HEK293 (cell line): ENCODE results near the gene SMIM13.
A peak's percentile ranks its signal among the peaks of the same experiment; 100 is the strongest.

ENCODE experiments used
- ATF2 ChIP-seq: fragments of 450-650 bp; formaldehyde crosslinking; IDR thresholded peaks from 2 replicates; pipeline ENCODE4 v1.5.1; 2016; ENCODE audit warnings: missing biosample characterization, missing genetic modification characterization, low read depth
- BCL11B ChIP-seq: fragments of 450-650 bp; formaldehyde crosslinking; IDR thresholded peaks from 2 replicates; pipeline ENCODE4 v1.5.1; 2016; ENCODE audit warnings: low read depth, missing biosample characterization, missing genetic modification characterization
- FEZF1 ChIP-seq: fragments of 450-650 bp; formaldehyde crosslinking; IDR thresholded peaks from 2 replicates; pipeline ENCODE4 v1.5.1; 2016; ENCODE audit warnings: missing biosample characterization, missing genetic modification characterization
- HOXC10 ChIP-seq: sonication (generic); formaldehyde crosslinking; IDR thresholded peaks from 2 replicates; pipeline ENCODE4 v1.8.1; 2023; ENCODE audit warnings: mild to moderate bottlenecking, missing genetic modification reagents
- PBX3 ChIP-seq: sonication (generic); formaldehyde crosslinking; IDR thresholded peaks from 2 replicates; pipeline ENCODE4 v1.8.1; 2022; ENCODE audit warnings: mild to moderate bottlenecking, moderate library complexity, missing genetic modification reagents
- SP7 ChIP-seq: fragments of 450-650 bp; formaldehyde crosslinking; IDR thresholded peaks from 2 replicates; pipeline ENCODE4 v1.5.1; 2016; ENCODE audit warnings: missing biosample characterization, missing genetic modification characterization
- ZBTB1 ChIP-seq: fragments of 450-650 bp; formaldehyde crosslinking; IDR thresholded peaks from 2 replicates; pipeline ENCODE4 v1.5.1; 2016; ENCODE audit warnings: missing biosample characterization, missing genetic modification characterization
- ZNF18 ChIP-seq: fragments of 450-650 bp; formaldehyde crosslinking; IDR thresholded peaks from 2 replicates; pipeline ENCODE4 v1.5.1; 2016; ENCODE audit warnings: missing biosample characterization, missing genetic modification characterization
- ZNF274 ChIP-seq, 2 experiments: fragments of 200-500 bp in 1 of 2; fragments of 450-650 bp in 1 of 2; sonication (Bioruptor generic) in 1 of 2; formaldehyde crosslinking in 1 of 2; IDR thresholded peaks; 2 replicates each; pipeline versions ENCODE4 v1.5.1 to v1.6.1; 2014 to 2016; ENCODE audit warnings: borderline replicate concordance in 1 of 2, inconsistent platforms in 1 of 2, low read length in 1 of 2, missing biosample characterization in 1 of 2, missing genetic modification characterization in 1 of 2
- ZNF280D ChIP-seq: fragments of 450-650 bp; formaldehyde crosslinking; IDR thresholded peaks from 2 replicates; pipeline ENCODE4 v1.5.1; 2016; ENCODE audit warnings: missing biosample characterization, missing genetic modification characterization
- ZNF341 ChIP-seq: fragments of 450-650 bp; formaldehyde crosslinking; IDR thresholded peaks from 2 replicates; pipeline ENCODE4; 2016; ENCODE audit warnings: low read depth, missing biosample characterization, missing genetic modification characterization
- ZNF354C ChIP-seq: fragments of 450-650 bp; formaldehyde crosslinking; IDR thresholded peaks from 2 replicates; pipeline ENCODE4 v1.5.1; 2016; ENCODE audit warnings: missing biosample characterization, missing genetic modification characterization, low read depth, borderline replicate concordance
- ZNF37A ChIP-seq: fragments of 450-650 bp; IDR thresholded peaks from 2 replicates; pipeline ENCODE4 v1.5.1; 2018; ENCODE audit warnings: missing biosample characterization, missing genetic modification characterization
- ZNF404 ChIP-seq: fragments of 450-650 bp; formaldehyde crosslinking; IDR thresholded peaks from 2 replicates; pipeline ENCODE4 v1.5.1; 2017; ENCODE audit warnings: missing biosample characterization, missing genetic modification characterization
- ZNF423 ChIP-seq: fragments of 450-650 bp; formaldehyde crosslinking; IDR thresholded peaks from 2 replicates; pipeline ENCODE4 v1.5.1; 2016; ENCODE audit warnings: missing biosample characterization, missing genetic modification characterization
- ZNF473 ChIP-seq: fragments of 450-650 bp; formaldehyde crosslinking; IDR thresholded peaks from 2 replicates; pipeline ENCODE4 v1.5.1; 2017; ENCODE audit warnings: missing biosample characterization, missing genetic modification characterization
- ZNF521 ChIP-seq: fragments of 450-650 bp; formaldehyde crosslinking; IDR thresholded peaks from 2 replicates; pipeline ENCODE4 v1.5.1; 2017; ENCODE audit warnings: missing biosample characterization, mild to moderate bottlenecking, missing genetic modification characterization
- ZNF610 ChIP-seq: fragments of 450-650 bp; formaldehyde crosslinking; IDR thresholded peaks from 2 replicates; pipeline ENCODE4 v1.5.1; 2016; ENCODE audit warnings: missing biosample characterization, missing genetic modification characterization, borderline replicate concordance
- ZNF707 ChIP-seq: fragments of 450-650 bp; formaldehyde crosslinking; IDR thresholded peaks from 2 replicates; pipeline ENCODE4 v1.5.1; 2016; ENCODE audit warnings: missing biosample characterization, missing genetic modification characterization
- ZNF747 ChIP-seq: fragments of 450-650 bp; formaldehyde crosslinking; IDR thresholded peaks from 2 replicates; pipeline ENCODE4 v1.5.1; 2016; ENCODE audit warnings: missing biosample characterization, missing genetic modification characterization
- ZNF777 ChIP-seq: fragments of 450-650 bp; formaldehyde crosslinking; IDR thresholded peaks from 2 replicates; pipeline ENCODE4 v1.5.1; 2017; ENCODE audit warnings: missing biosample characterization, missing genetic modification characterization, borderline replicate concordance
- ZXDB ChIP-seq: fragments of 450-650 bp; formaldehyde crosslinking; IDR thresholded peaks from 2 replicates; pipeline ENCODE4 v1.5.1; 2016; ENCODE audit warnings: missing biosample characterization, missing genetic modification characterization
- TF ChIP-seq, protein P1 (sequence below): fragments of 450-650 bp; IDR thresholded peaks from 2 replicates; pipeline ENCODE4 v1.5.1; 2018; ENCODE audit warnings: missing biosample characterization, mild to moderate bottlenecking, missing genetic modification characterization
- TF ChIP-seq, protein P2 (sequence below): fragments of 450-650 bp; formaldehyde crosslinking; IDR thresholded peaks from 2 replicates; pipeline ENCODE4; 2016; ENCODE audit warnings: missing biosample characterization, missing genetic modification characterization
- TF ChIP-seq, protein P3 (sequence below): fragments of 450-650 bp; formaldehyde crosslinking; IDR thresholded peaks from 2 replicates; pipeline ENCODE4 v1.5.1; 2017; ENCODE audit warnings: missing biosample characterization, missing genetic modification characterization

The SMIM13 gene

DNA sequence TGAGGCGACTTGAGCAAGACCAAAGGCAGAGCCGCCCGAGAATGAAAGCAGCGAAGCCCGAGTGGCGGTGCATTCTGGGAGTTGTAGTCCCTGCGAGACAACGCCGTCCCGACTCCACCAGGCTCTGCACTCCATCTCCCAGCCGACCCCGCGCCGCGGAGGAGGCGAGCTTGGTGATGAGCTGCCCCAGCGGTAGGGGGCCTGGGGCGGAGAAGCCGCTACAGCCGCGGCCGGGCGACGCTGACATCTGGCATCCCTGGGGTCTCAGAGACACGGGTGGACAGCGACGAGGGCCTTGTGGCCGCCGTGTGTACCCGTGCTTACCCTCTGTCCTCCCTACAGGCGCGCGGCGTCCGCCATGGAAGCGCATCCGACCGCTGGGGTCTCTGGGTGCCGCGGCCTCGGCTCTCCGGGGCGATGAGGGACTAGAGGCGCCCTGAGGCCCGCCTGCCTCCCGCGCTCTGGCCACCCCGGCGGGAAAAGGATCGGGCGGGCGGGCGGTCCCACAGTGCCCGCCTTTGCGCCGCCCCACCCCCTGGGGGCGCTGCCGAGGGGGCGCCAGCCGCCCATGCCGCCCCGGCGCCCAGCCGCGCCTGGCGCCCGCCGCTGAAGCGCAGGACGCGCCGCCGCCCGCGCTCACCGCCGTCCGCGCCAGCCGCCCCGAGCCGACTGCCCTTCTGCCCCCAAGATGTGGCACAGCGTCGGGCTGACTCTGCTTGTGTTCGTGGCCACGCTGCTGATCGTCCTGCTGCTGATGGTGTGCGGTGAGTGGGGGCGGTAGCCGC is at the start of gene SMIM13 (continued):
- peak; percentile 84 for TF ChIP-seq BCL11B
- TF ChIP-seq ZNF777 (tag by site-specific recombination) = no peak; the same call in 1 of the 2 replicates
- TF ChIP-seq ZXDB (tag by site-specific recombination) = peak; percentile 92
- no peak for TF ChIP-seq ZNF521 (tag by site-specific recombination)
- TF ChIP-seq, protein P1, sequence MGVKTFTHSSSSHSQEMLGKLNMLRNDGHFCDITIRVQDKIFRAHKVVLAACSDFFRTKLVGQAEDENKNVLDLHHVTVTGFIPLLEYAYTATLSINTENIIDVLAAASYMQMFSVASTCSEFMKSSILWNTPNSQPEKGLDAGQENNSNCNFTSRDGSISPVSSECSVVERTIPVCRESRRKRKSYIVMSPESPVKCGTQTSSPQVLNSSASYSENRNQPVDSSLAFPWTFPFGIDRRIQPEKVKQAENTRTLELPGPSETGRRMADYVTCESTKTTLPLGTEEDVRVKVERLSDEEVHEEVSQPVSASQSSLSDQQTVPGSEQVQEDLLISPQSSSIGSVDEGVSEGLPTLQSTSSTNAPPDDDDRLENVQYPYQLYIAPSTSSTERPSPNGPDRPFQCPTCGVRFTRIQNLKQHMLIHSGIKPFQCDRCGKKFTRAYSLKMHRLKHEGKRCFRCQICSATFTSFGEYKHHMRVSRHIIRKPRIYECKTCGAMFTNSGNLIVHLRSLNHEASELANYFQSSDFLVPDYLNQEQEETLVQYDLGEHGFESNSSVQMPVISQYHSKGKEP (tag by site-specific recombination) = 0 out of 2 replicates have a peak, but pooled peaks have one; percentile 24
- no peak for TF ChIP-seq ZNF37A
- peak; percentile 97 for TF ChIP-seq ZNF423
- TF ChIP-seq ZNF707 (tag by site-specific recombination) = no peak
- TF ChIP-seq HOXC10 (CRISPR knock-in tag) = peak; percentile 94; the same call in 1 of the 2 replicates
- TF ChIP-seq ZNF280D (tag by site-specific recombination) = no peak; the same call in 1 of the 2 replicates
- TF ChIP-seq, protein P2, sequence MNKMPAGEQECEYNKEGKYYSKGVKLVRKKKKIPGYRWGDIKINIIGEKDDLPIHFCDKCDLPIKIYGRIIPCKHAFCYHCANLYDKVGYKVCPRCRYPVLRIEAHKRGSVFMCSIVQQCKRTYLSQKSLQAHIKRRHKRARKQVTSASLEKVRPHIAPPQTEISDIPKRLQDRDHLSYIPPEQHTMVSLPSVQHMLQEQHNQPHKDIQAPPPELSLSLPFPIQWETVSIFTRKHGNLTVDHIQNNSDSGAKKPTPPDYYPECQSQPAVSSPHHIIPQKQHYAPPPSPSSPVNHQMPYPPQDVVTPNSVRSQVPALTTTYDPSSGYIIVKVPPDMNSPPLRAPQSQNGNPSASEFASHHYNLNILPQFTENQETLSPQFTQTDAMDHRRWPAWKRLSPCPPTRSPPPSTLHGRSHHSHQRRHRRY (tag by site-specific recombination) = 0 out of 2 replicates have a peak, but pooled peaks have one; percentile 31
- TF ChIP-seq ZNF747 = no peak
- no peak for TF ChIP-seq ZNF404 (tag by site-specific recombination)
- no peak for TF ChIP-seq ZNF473 (tag by site-specific recombination)
- no peak for TF ChIP-seq ZNF354C
- TF ChIP-seq ZNF274 (IDR thresholded peaks at IDR 0.05; ENCODE audit: low read length) = no peak
- no peak for TF ChIP-seq ZNF274 (tag by site-specific recombination; IDR thresholded peaks at IDR 0.05; ENCODE audit: borderline replicate concordance)
- peak; percentile 81; the same call in 1 of the 2 replicates for TF ChIP-seq ZNF610 (tag by site-specific recombination)
- no peak for TF ChIP-seq ZBTB1
- TF ChIP-seq ATF2 (tag by site-specific recombination) = no peak
- peak; percentile 58 for TF ChIP-seq PBX3 (CRISPR knock-in tag)
- TF ChIP-seq, protein P3, sequence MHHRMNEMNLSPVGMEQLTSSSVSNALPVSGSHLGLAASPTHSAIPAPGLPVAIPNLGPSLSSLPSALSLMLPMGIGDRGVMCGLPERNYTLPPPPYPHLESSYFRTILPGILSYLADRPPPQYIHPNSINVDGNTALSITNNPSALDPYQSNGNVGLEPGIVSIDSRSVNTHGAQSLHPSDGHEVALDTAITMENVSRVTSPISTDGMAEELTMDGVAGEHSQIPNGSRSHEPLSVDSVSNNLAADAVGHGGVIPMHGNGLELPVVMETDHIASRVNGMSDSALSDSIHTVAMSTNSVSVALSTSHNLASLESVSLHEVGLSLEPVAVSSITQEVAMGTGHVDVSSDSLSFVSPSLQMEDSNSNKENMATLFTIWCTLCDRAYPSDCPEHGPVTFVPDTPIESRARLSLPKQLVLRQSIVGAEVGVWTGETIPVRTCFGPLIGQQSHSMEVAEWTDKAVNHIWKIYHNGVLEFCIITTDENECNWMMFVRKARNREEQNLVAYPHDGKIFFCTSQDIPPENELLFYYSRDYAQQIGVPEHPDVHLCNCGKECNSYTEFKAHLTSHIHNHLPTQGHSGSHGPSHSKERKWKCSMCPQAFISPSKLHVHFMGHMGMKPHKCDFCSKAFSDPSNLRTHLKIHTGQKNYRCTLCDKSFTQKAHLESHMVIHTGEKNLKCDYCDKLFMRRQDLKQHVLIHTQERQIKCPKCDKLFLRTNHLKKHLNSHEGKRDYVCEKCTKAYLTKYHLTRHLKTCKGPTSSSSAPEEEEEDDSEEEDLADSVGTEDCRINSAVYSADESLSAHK = peak; percentile 57
- peak; percentile 53; the same call in 1 of the 2 replicates for TF ChIP-seq ZNF341 (tag by site-specific recombination)
- TF ChIP-seq SP7 (tag by site-specific recombination) = peak; percentile 91
- TF ChIP-seq ZNF18 (tag by site-specific recombination) = no peak
- peak; percentile 44 for TF ChIP-seq FEZF1 (tag by site-specific recombination)
